PC-3 (cell line): Measurements from ENCODE around the gene MYO1C. TPM values are rescaled to one million over a fixed set of nuclear protein-coding genes. Genes with fewer than 3 reads are reported as not detected.

ENCODE experiments used
- ATAC-seq: fragments of 200-7000 bp; cut with Tn5 transposase; 2 replicates; pipeline ENCODE4 v1.9.1; 2020; ENCODE audit warnings: mild to moderate bottlenecking, moderate library complexity
- BruUV-seq: library from RNA; stranded (reverse); fragments of 400-500 nt; replicated peaks from 2 replicates; lab custom pipeline; 2021; lab: Mats Ljungman, UMichigan
- CTCF ChIA-PET: fragments of 300-600 bp; sonication (Branson Sonifier 250); formaldehyde crosslinking; loops from one replicate; lab custom pipeline; 2022; ENCODE audit warnings: antibody characterized with exemption; lab: Charles Lee
- POLR2A ChIA-PET: fragments of 300-600 bp; sonication (Branson Sonifier 250); formaldehyde crosslinking; loops from one replicate; lab custom pipeline; 2022; ENCODE audit warnings: antibody characterized with exemption; ENCODE audit not compliant: unreplicated experiment; lab: Charles Lee
- DNase-seq: peaks from one replicate; pipeline ENCODE4 v3.0.0-alpha.2; 2015
- H2AFZ ChIP-seq: fragments of 300-600 bp; sonication (generic); 2 replicates; pipeline ENCODE4 v1.6.0; 2016; ENCODE audit warnings: antibody characterized with exemption, low read length
- H3F3A ChIP-seq: fragments of 300-600 bp; sonication (generic); one replicate; pipeline ENCODE4 v1.6.0; 2017; ENCODE audit warnings: antibody characterized with exemption, low read length, control low read depth, mild to moderate bottlenecking; ENCODE audit not compliant: unreplicated experiment
- H3K27ac ChIP-seq: fragments of 300-600 bp; sonication (generic); 2 replicates; pipeline ENCODE4 v1.5.1; 2016; ENCODE audit warnings: mild to moderate bottlenecking, low read length
- H3K27me3 ChIP-seq: fragments of 300-600 bp; sonication (generic); 2 replicates; pipeline ENCODE4 v1.6.1; 2016; ENCODE audit warnings: low read length, mixed read lengths
- H3K36me3 ChIP-seq: fragments of 300-600 bp; sonication (generic); 2 replicates; pipeline ENCODE4 v1.6.1; 2016; ENCODE audit warnings: low read depth, mixed run types, low read length, mixed read lengths
- H3K4me1 ChIP-seq: fragments of 300-600 bp; sonication (generic); 2 replicates; pipeline ENCODE4 v1.5.1; 2016; ENCODE audit warnings: low read length; ENCODE audit not compliant: insufficient read depth
- H3K4me2 ChIP-seq: fragments of 300-600 bp; sonication (generic); 2 replicates; pipeline ENCODE4 v1.6.0; 2016; ENCODE audit warnings: low read length
- H3K4me3 ChIP-seq: fragments of 300-600 bp; sonication (generic); 2 replicates; pipeline ENCODE4 v1.5.1; 2016; ENCODE audit warnings: mild to moderate bottlenecking, low read length, mixed read lengths
- H3K79me2 ChIP-seq: fragments of 300-600 bp; sonication (generic); 2 replicates; pipeline ENCODE4 v1.6.1; 2017; ENCODE audit warnings: low read length, mixed read lengths
- H3K9ac ChIP-seq: fragments of 300-600 bp; sonication (generic); 2 replicates; pipeline ENCODE4 v1.6.0; 2016; ENCODE audit warnings: mild to moderate bottlenecking, low read length
- H3K9me2 ChIP-seq: fragments of 300-600 bp; sonication (generic); replicated peaks from 2 replicates; pipeline ENCODE4 v1.6.1; 2016; ENCODE audit warnings: mixed run types, low read length, mixed read lengths
- H3K9me3 ChIP-seq: fragments of 300-600 bp; sonication (generic); 2 replicates; pipeline ENCODE4 v1.6.1; 2016; ENCODE audit warnings: low read length, mixed read lengths
- H4K20me1 ChIP-seq: fragments of 300-600 bp; sonication (generic); 2 replicates; pipeline ENCODE4 v1.6.1; 2016; ENCODE audit warnings: low read length, mixed read lengths
- EZH2 ChIP-seq: fragments of 300-600 bp; sonication (generic); IDR thresholded peaks from one replicate; pipeline ENCODE4 v1.6.1; 2017; ENCODE audit warnings: antibody characterized with exemption, mild to moderate bottlenecking, low read length; ENCODE audit not compliant: unreplicated experiment
- EZH2phosphoT487 ChIP-seq: fragments of 300-600 bp; sonication (generic); IDR thresholded peaks from 2 replicates; pipeline ENCODE4 v1.6.1; 2018; ENCODE audit warnings: mild to moderate bottlenecking, antibody characterized with exemption, low read length, borderline replicate concordance
- intact Hi-C: fragments of 100-400 bp; cut with micrococcal nuclease; formaldehyde crosslinking; loops from 2 replicates; pipeline ENCODE4 v1.9.0; 2023
- total RNA-seq: library from RNA; depleted of rRNA; stranded (reverse); fragments of >200 nt; gene quantifications from 2 replicates; pipeline ENCODE4 v1.2.3, GENCODE V29; 2014
- TF ChIP-seq, protein P1 (sequence below): fragments of 300-600 bp; sonication (generic); conservative IDR thresholded peaks from 2 replicates; pipeline ENCODE4 v1.5.1; 2017; ENCODE audit warnings: antibody characterized with exemption, low read depth, mild to moderate bottlenecking, low read length

Gene MYO1C
- total RNA-seq, 1 experiment from 2014 or later: 76.4 TPM

DNA sequence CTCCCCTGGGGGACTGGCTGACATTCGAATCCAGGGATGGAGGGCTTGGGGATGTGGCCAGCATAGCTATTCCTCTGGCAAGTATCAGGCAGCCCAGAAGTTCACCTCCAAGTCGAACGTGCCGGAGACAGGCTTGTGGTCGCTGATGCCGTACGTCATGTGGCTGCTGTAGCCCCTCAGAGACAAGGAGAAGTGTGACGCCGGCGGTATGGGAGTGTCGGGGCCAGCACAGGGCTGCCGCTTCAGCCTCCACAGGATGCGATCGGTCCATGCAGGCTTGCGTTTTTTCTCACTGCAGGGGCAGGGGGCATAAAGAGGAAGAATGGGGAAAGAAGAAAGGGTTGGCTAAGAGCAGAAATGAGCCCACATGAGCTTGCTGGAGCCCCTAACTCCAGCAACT lies 5.3 kb upstream of the MYO1C start:
- H3K27me3 ChIP-seq: no peaks in the 10 kb centered on the region
- no peak for TF ChIP-seq EZH2
- TF ChIP-seq EZH2phosphoT487: no peak
- TF ChIP-seq, protein P1, sequence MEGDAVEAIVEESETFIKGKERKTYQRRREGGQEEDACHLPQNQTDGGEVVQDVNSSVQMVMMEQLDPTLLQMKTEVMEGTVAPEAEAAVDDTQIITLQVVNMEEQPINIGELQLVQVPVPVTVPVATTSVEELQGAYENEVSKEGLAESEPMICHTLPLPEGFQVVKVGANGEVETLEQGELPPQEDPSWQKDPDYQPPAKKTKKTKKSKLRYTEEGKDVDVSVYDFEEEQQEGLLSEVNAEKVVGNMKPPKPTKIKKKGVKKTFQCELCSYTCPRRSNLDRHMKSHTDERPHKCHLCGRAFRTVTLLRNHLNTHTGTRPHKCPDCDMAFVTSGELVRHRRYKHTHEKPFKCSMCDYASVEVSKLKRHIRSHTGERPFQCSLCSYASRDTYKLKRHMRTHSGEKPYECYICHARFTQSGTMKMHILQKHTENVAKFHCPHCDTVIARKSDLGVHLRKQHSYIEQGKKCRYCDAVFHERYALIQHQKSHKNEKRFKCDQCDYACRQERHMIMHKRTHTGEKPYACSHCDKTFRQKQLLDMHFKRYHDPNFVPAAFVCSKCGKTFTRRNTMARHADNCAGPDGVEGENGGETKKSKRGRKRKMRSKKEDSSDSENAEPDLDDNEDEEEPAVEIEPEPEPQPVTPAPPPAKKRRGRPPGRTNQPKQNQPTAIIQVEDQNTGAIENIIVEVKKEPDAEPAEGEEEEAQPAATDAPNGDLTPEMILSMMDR: no peak
- no peaks in the 10 kb centered on the region; the same call in 1 of the 2 replicates for H3K79me2 ChIP-seq
- no peak overlapping the region for H3K4me2 ChIP-seq
- H3K27ac ChIP-seq: no peak overlapping the region
- ChIA-PET CTCF (no interaction called here), POLR2A (interaction anchor here (1.7 kb wide), 1 partner anchor 19 kb away, joined by 4 read pairs; the partner anchor contains the start of gene INPP5K)
- no peak overlapping the region for H3K9ac ChIP-seq
- intact Hi-C loops: no loop called here
- H3K9me3 ChIP-seq: no peaks in the 10 kb centered on the region
- H3K4me1 ChIP-seq: peaks cover 2% of the 10 kb centered on the region; the same call in 1 of the 2 replicates
- no peak overlapping the region for H3K4me3 ChIP-seq
- H3F3A ChIP-seq: no peaks in the 10 kb centered on the region
- H3K9me2 ChIP-seq: no peaks in the 10 kb centered on the region
- ATAC-seq (no peak), DNase-seq (no peak)
- H2AFZ ChIP-seq: no peak overlapping the region
- no TSS peak for BruUV-seq
- no peaks in the 10 kb centered on the region for H3K36me3 ChIP-seq
- no peaks in the 10 kb centered on the region for H4K20me1 ChIP-seq

DNA sequence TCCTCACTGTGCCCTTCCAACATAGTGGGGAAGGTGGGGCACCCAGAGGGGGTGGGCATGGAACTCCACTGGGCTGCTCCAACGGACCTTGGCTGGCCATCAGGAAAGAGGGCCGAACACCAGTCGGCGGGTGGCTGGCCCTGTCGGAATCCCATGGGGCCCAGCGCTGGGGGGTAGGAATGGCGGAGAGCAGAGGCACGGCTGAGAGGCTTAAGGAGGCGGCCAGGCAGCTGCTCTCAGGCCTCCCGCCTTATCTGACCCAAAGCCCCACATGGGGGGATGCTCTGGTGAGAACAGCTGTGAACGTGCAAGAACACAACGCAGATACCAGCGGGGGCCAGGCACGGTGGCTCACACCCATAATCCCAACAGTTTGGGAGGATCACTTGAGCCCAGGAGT lies 4.4 kb upstream of the MYO1C start:
- no peaks in the 10 kb centered on the region for H3K9me2 ChIP-seq
- ATAC-seq (no peak), DNase-seq (no peak)
- no peaks in the 10 kb centered on the region for H3F3A ChIP-seq
- H2AFZ ChIP-seq: no peak overlapping the region
- intact Hi-C loops: no loop called here
- peaks cover 6% of the 10 kb centered on the region for H3K79me2 ChIP-seq
- H3K4me2 ChIP-seq: no peak overlapping the region
- no peak overlapping the region for H3K27ac ChIP-seq
- H3K9me3 ChIP-seq: no peaks in the 10 kb centered on the region
- no peak for TF ChIP-seq EZH2
- TF ChIP-seq, protein P1: no peak
- no peak for TF ChIP-seq EZH2phosphoT487
- no peak overlapping the region for H3K9ac ChIP-seq
- H3K4me3 ChIP-seq: no peak overlapping the region
- H4K20me1 ChIP-seq: no peaks in the 10 kb centered on the region
- POLR2A ChIA-PET: no interaction called here
- CTCF ChIA-PET: no interaction called here
- no peaks in the 10 kb centered on the region for H3K27me3 ChIP-seq
- no peaks in the 10 kb centered on the region for H3K36me3 ChIP-seq
- no TSS peak for BruUV-seq
- peaks cover 4% of the 10 kb centered on the region; the same call in 1 of the 2 replicates for H3K4me1 ChIP-seq

GRCh38 chr17:1495265-1495989 lies 2.9 kb upstream of the MYO1C start:
- no peak for ATAC-seq
- CTCF ChIA-PET: no interaction called here
- intact Hi-C loops: no loop called here

More at GRCh38 chr17:1495265-1495989, 2.9 kb upstream of the MYO1C start:
- H3K79me2 ChIP-seq: peaks cover 15% of the 10 kb centered on the region
- POLR2A ChIA-PET: no interaction called here
- no peak overlapping the region for H3K4me3 ChIP-seq
- no peak overlapping the region for H2AFZ ChIP-seq
- H3K36me3 ChIP-seq: no peaks in the 10 kb centered on the region
- H3K4me2 ChIP-seq: no peak overlapping the region
- H3F3A ChIP-seq: no peaks in the 10 kb centered on the region
- H3K4me1 ChIP-seq: peaks cover 4% of the 10 kb centered on the region; the same call in 1 of the 2 replicates
- no peaks in the 10 kb centered on the region for H3K9me2 ChIP-seq
- no peak overlapping the region for H3K9ac ChIP-seq
- BruUV-seq: no TSS peak
- H3K27me3 ChIP-seq: no peaks in the 10 kb centered on the region
- no peaks in the 10 kb centered on the region for H3K9me3 ChIP-seq
- no peak overlapping the region for H3K27ac ChIP-seq
- no peaks in the 10 kb centered on the region for H4K20me1 ChIP-seq
- TF ChIP-seq EZH2 (no peak), EZH2phosphoT487 (no peak)
- TF ChIP-seq, protein P1: no peak
- no peak for DNase-seq
